OCI-LY7 (cell line): Measurements from ENCODE around the gene SIPA1L3. TPM values are rescaled to one million over a fixed set of nuclear protein-coding genes. Genes with fewer than 3 reads are reported as not detected.
A peak's percentile ranks its signal among the peaks of the same experiment; 100 is the strongest.

ENCODE experiments used
- BruUV-seq: library from RNA; stranded (reverse); fragments of 400-500 nt; replicated peaks from 2 replicates; lab custom pipeline; 2021; lab: Mats Ljungman, UMichigan
- CTCF ChIA-PET: fragments of 300-600 bp; sonication (Branson Sonifier 250); formaldehyde crosslinking; loops from one replicate; lab custom pipeline; 2022; ENCODE audit warnings: antibody characterized with exemption; ENCODE audit not compliant: unreplicated experiment; lab: Charles Lee
- POLR2A ChIA-PET: fragments of 300-600 bp; sonication (Branson Sonifier 250); formaldehyde crosslinking; loops from one replicate; lab custom pipeline; 2022; ENCODE audit warnings: antibody characterized with exemption; lab: Charles Lee
- DNase-seq: peaks from one replicate; pipeline ENCODE4 v3.0.0-alpha.2; 2015; ENCODE audit warnings: low spot score
- H2AFZ ChIP-seq: fragments of 200-600 bp; sonication (generic), shearing (Covaris generic); 2 replicates; pipeline ENCODE4 v1.6.1; 2014; ENCODE audit warnings: mild to moderate bottlenecking, antibody characterized with exemption, low read length, moderate library complexity
- H3K27ac ChIP-seq: fragments of 200-600 bp; sonication (generic); 2 replicates; pipeline ENCODE4 v1.5.1; 2014; ENCODE audit warnings: mixed run types, low read depth, mild to moderate bottlenecking, moderate library complexity, low read length, inconsistent platforms; ENCODE audit not compliant: poor library complexity, severe bottlenecking
- H3K36me3 ChIP-seq: fragments of 200-600 bp; sonication (generic); 2 replicates; pipeline ENCODE4 v1.6.1; 2014; ENCODE audit warnings: mild to moderate bottlenecking, antibody characterized with exemption, low read length, moderate library complexity, mixed read lengths; ENCODE audit not compliant: insufficient read depth
- H3K4me1 ChIP-seq: fragments of 200-600 bp; sonication (generic); 2 replicates; pipeline ENCODE4 v1.5.1; 2014; ENCODE audit warnings: mild to moderate bottlenecking, low read length; ENCODE audit not compliant: insufficient read depth, poor library complexity, severe bottlenecking
- H3K4me2 ChIP-seq: fragments of 200-600 bp; sonication (generic); 2 replicates; pipeline ENCODE4 v1.6.1; 2014; ENCODE audit warnings: mild to moderate bottlenecking, low read length
- H3K4me3 ChIP-seq: fragments of 200-600 bp; sonication (generic); 2 replicates; pipeline ENCODE4 v1.5.1; 2014; ENCODE audit warnings: mild to moderate bottlenecking, low read depth, low read length; ENCODE audit not compliant: poor library complexity, severe bottlenecking
- H3K79me2 ChIP-seq: fragments of 200-600 bp; sonication (generic); 2 replicates; pipeline ENCODE4 v1.6.1; 2016; ENCODE audit warnings: low read depth, mild to moderate bottlenecking, low read length, moderate library complexity, mixed read lengths; ENCODE audit not compliant: insufficient read depth
- H3K9me2 ChIP-seq: fragments of 200-600 bp; sonication (generic); 2 replicates; pipeline ENCODE4 v1.6.1; 2016; ENCODE audit warnings: mild to moderate bottlenecking, low read length, mixed read lengths; ENCODE audit not compliant: insufficient read depth
- H3K9me3 ChIP-seq: fragments of 200-600 bp; sonication (generic); 2 replicates; pipeline ENCODE4 v1.6.1; 2014; ENCODE audit warnings: mild to moderate bottlenecking, mixed run types, low read length, mixed read lengths
- H4K20me1 ChIP-seq: fragments of 200-600 bp; sonication (generic); 2 replicates; pipeline ENCODE4 v1.6.1; 2014; ENCODE audit warnings: mild to moderate bottlenecking, antibody characterized with exemption, low read length, moderate library complexity, mixed read lengths; ENCODE audit not compliant: insufficient read depth
- EZH2phosphoT487 ChIP-seq: fragments of 200-600 bp; sonication (generic); IDR thresholded peaks from 2 replicates; pipeline ENCODE4 v1.6.1; 2018; ENCODE audit warnings: low read depth, borderline replicate concordance, mild to moderate bottlenecking, mixed run types, antibody characterized with exemption, low read length, moderate library complexity, mixed read lengths
- intact Hi-C: fragments of 100-400 bp; cut with micrococcal nuclease; formaldehyde crosslinking; loops from one replicate; pipeline ENCODE4 v1.10.0; 2022; ENCODE audit not compliant: unreplicated experiment
- total RNA-seq, 2 experiments: library from RNA; depleted of rRNA in 1 of 2; stranded (reverse); fragments of >200 nt in 1 of 2; shearing (Covaris generic) in 1 of 2; gene quantifications; 2 replicates each; pipeline ENCODE4 v1.2.3, GENCODE V29; 2014 to 2022
- TF ChIP-seq, protein P1 (sequence below): fragments of 200-600 bp; sonication (generic); conservative IDR thresholded peaks from 2 replicates; pipeline ENCODE4 v1.5.1; 2014; ENCODE audit warnings: mild to moderate bottlenecking, antibody characterized with exemption, low read length, moderate library complexity, mixed read lengths

The SIPA1L3 gene
- total RNA-seq, 2 experiments from 2014 or later: 21.2 to 84.4 TPM

DNA sequence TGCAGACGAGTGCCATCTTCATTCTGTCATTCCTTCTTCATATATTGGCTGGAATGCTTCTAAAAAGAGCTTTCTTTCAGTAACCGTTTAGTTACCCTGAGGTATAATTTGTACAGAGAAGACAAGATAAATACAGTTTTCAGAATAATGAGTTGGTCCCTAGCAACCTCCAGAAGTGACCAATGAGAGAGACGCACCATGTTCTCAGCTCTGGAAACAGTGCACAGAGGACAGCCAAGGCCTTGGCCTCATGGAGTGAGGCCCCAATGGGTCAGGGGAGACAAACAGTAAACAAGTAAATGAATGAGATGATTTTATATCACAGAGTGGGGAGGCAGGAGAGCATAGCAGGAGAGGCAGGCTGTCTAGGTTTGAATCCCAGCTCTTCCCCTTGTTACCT, 226.3 kb downstream of the SIPA1L3 start:
- Histone ChIP-seq H3K4me1 (no peaks in the 10 kb centered on the region), H3K4me3 (no peak overlapping the region), H3K27ac (no peak overlapping the region), H3K9me2 (no peaks in the 10 kb centered on the region), H2AFZ (no peak overlapping the region), H3K4me2 (no peak overlapping the region), H3K36me3 (peaks cover 24% of the 10 kb centered on the region), H3K79me2 (no peaks in the 10 kb centered on the region), H3K9me3 (no peaks in the 10 kb centered on the region), H4K20me1 (no peaks in the 10 kb centered on the region)
- TF ChIP-seq, protein P1, sequence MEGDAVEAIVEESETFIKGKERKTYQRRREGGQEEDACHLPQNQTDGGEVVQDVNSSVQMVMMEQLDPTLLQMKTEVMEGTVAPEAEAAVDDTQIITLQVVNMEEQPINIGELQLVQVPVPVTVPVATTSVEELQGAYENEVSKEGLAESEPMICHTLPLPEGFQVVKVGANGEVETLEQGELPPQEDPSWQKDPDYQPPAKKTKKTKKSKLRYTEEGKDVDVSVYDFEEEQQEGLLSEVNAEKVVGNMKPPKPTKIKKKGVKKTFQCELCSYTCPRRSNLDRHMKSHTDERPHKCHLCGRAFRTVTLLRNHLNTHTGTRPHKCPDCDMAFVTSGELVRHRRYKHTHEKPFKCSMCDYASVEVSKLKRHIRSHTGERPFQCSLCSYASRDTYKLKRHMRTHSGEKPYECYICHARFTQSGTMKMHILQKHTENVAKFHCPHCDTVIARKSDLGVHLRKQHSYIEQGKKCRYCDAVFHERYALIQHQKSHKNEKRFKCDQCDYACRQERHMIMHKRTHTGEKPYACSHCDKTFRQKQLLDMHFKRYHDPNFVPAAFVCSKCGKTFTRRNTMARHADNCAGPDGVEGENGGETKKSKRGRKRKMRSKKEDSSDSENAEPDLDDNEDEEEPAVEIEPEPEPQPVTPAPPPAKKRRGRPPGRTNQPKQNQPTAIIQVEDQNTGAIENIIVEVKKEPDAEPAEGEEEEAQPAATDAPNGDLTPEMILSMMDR: no peak
- no peak for TF ChIP-seq EZH2phosphoT487
- intact Hi-C loops: no loop called here
- BruUV-seq: no TSS peak
- DNase-seq: no peak
- ChIA-PET CTCF (no interaction called here), POLR2A (interaction anchor here (0.6 to 1.0 kb wide), 2 partner anchors 12 to 80 kb away, joined by 3 read pairs; no protein-coding TSS in a partner anchor)

DNA sequence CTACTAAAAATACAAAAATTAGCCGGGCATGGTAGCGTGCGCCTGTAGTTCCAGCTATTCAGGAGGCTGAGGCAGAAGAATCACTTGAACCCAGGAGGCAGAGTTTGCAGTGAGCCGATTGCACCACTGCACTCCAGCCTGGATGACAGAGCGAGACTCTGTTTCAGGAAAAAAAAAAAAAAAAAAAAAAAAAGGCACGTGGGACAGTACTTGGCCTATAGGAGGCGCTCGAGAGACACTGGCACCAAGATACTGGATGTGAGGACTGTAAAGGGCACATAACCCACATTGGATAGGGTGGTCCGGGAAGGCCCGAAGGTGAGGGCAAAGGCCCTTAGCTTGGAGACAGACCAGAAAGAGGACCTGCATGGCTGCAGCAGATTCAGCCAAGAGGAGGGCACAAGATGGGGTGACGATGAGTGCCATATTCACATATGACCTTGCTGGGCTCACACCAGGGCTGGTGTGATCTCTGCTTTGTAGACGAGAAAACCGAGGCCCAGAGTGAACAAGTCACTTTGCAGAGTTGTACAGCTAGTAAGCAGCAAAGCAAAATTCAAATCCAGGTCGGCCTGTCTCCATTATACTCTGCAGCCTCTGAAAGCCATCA, 227.6 kb downstream of the SIPA1L3 start:
- no peaks in the 10 kb centered on the region for H3K79me2 ChIP-seq
- no peaks in the 10 kb centered on the region for H3K9me3 ChIP-seq
- no peak overlapping the region for H3K27ac ChIP-seq
- H3K4me3 ChIP-seq: no peak overlapping the region
- no peak overlapping the region for H3K4me2 ChIP-seq
- DNase-seq: peak; percentile 57
- intact Hi-C loops: no loop called here
- no peaks in the 10 kb centered on the region for H3K4me1 ChIP-seq
- no TSS peak for BruUV-seq
- CTCF ChIA-PET: no interaction called here
- no peaks in the 10 kb centered on the region for H4K20me1 ChIP-seq
- H2AFZ ChIP-seq: no peak overlapping the region
- POLR2A ChIA-PET: interaction anchor here (1.0 kb wide), 1 partner anchor 13 kb away, joined by 3 read pairs; no protein-coding TSS in a partner anchor
- peaks cover 21% of the 10 kb centered on the region for H3K36me3 ChIP-seq
- H3K9me2 ChIP-seq: no peaks in the 10 kb centered on the region
- no peak for TF ChIP-seq EZH2phosphoT487
- TF ChIP-seq, protein P1: peak; percentile 69
